A673 (cell line): ENCODE data around the gene RAB18. TPM values are rescaled to one million over a fixed set of nuclear protein-coding genes. Genes with fewer than 3 reads are reported as not detected.

Experiments
- BruUV-seq: library from RNA; stranded (reverse); fragments of 400-500 nt; replicated peaks from 2 replicates; lab custom pipeline; 2021; lab: Mats Ljungman, UMichigan
- CTCF ChIA-PET: fragments of 300-600 bp; sonication (Branson Sonifier 250); formaldehyde crosslinking; loops from one replicate; lab custom pipeline; 2022; ENCODE audit warnings: antibody characterized with exemption; lab: Charles Lee
- POLR2A ChIA-PET: fragments of 300-600 bp; sonication (Branson Sonifier 250); formaldehyde crosslinking; loops from one replicate; lab custom pipeline; 2022; ENCODE audit warnings: antibody characterized with exemption; ENCODE audit not compliant: low non-redundant PET; lab: Charles Lee
- DNase-seq: peaks from one replicate; pipeline ENCODE4 v3.0.0-alpha.2; 2015; ENCODE audit warnings: low spot score
- H3K27ac ChIP-seq: fragments of 200-600 bp; sonication (generic); 2 replicates; pipeline ENCODE4 v1.5.1; 2016; ENCODE audit warnings: mixed run types, low read depth, mild to moderate bottlenecking, mixed read lengths, antibody characterized with exemption, low read length; ENCODE audit not compliant: poor library complexity, severe bottlenecking
- H3K27me3 ChIP-seq: fragments of 200-600 bp; sonication (generic); replicated peaks from 2 replicates; pipeline ENCODE4 v1.6.1; 2017; ENCODE audit warnings: mixed run types, low read depth, mild to moderate bottlenecking, mixed read lengths, antibody characterized with exemption, low read length; ENCODE audit not compliant: insufficient read depth, poor library complexity
- H3K36me3 ChIP-seq: fragments of 200-600 bp; sonication (generic); 2 replicates; pipeline ENCODE4 v1.6.1; 2016; ENCODE audit warnings: mixed run types, mild to moderate bottlenecking, mixed read lengths, antibody characterized with exemption, low read length; ENCODE audit not compliant: insufficient read depth, poor library complexity, severe bottlenecking
- H3K4me1 ChIP-seq: fragments of 200-600 bp; sonication (generic); 2 replicates; pipeline ENCODE4 v1.6.1; 2017; ENCODE audit warnings: mixed run types, mild to moderate bottlenecking, mixed read lengths, antibody characterized with exemption, low read length; ENCODE audit not compliant: insufficient read depth, poor library complexity, severe bottlenecking
- H3K4me3 ChIP-seq: fragments of 200-600 bp; sonication (generic); 2 replicates; pipeline ENCODE4 v1.5.1; 2016; ENCODE audit warnings: low read depth, mixed run types, mild to moderate bottlenecking, mixed read lengths, low read length; ENCODE audit not compliant: poor library complexity, severe bottlenecking
- H3K9me3 ChIP-seq: fragments of 200-600 bp; sonication (generic); 2 replicates; pipeline ENCODE4 v1.6.1; 2016; ENCODE audit warnings: mixed run types, low read depth, mild to moderate bottlenecking, mixed read lengths, antibody characterized with exemption, low read length; ENCODE audit not compliant: poor library complexity, severe bottlenecking
- EZH2 ChIP-seq: fragments of 200-600 bp; sonication (generic); IDR thresholded peaks from 2 replicates; pipeline ENCODE4 v1.6.1; 2017; ENCODE audit warnings: borderline replicate concordance, low read depth, mild to moderate bottlenecking, mixed read lengths, antibody characterized with exemption, low read length; ENCODE audit not compliant: poor library complexity, severe bottlenecking
- intact Hi-C: fragments of 100-400 bp; cut with micrococcal nuclease; formaldehyde crosslinking; loops from one replicate; pipeline ENCODE4 v1.10.0; 2022; ENCODE audit not compliant: unreplicated experiment
- total RNA-seq: library from RNA; stranded (reverse); gene quantifications from 2 replicates; pipeline ENCODE4 v1.2.3, GENCODE V29; 2021
- TF ChIP-seq, protein P1 (sequence below): fragments of 300-800, 200-600 bp; sonication (generic); conservative IDR thresholded peaks from 2 replicates; pipeline ENCODE4 v1.5.1; 2017; ENCODE audit warnings: low read depth, mild to moderate bottlenecking, antibody characterized with exemption, low read length, moderate library complexity, mixed read lengths

RAB18 gene
- total RNA-seq, 1 experiment from 2014 or later, result 110 TPM

DNA sequence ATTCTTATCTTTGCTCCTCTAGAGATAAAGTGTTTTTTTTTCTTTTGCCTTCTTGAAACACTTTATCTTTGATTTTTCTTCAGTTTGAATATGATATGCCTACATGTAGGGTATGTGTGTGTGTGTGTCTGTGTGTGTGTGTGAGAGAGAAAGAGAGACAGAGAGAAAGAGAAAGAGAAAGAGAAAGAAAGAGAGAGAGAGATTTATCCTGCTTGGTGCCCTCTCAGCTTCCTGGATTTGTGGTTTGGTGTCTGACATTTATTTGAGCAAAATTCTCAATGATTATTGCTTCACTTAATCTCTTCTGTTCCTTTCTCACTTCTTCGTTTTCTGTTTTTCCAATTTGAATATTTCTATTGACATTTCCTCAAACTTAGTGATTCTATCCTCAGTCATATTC is 60.3 kb downstream of the RAB18 start:
- Histone ChIP-seq H3K9me3 (no peaks in the 10 kb centered on the region), H3K36me3 (no peaks in the 10 kb centered on the region), H3K4me1 (no peaks in the 10 kb centered on the region), H3K27ac (no peak overlapping the region), H3K4me3 (no peak overlapping the region), H3K27me3 (no peaks in the 10 kb centered on the region)
- ChIA-PET POLR2A (no interaction called here), CTCF (no interaction called here)
- DNase-seq, result no peak
- intact Hi-C loops, result no loop called here
- no peak for TF ChIP-seq EZH2
- TF ChIP-seq, protein P1, sequence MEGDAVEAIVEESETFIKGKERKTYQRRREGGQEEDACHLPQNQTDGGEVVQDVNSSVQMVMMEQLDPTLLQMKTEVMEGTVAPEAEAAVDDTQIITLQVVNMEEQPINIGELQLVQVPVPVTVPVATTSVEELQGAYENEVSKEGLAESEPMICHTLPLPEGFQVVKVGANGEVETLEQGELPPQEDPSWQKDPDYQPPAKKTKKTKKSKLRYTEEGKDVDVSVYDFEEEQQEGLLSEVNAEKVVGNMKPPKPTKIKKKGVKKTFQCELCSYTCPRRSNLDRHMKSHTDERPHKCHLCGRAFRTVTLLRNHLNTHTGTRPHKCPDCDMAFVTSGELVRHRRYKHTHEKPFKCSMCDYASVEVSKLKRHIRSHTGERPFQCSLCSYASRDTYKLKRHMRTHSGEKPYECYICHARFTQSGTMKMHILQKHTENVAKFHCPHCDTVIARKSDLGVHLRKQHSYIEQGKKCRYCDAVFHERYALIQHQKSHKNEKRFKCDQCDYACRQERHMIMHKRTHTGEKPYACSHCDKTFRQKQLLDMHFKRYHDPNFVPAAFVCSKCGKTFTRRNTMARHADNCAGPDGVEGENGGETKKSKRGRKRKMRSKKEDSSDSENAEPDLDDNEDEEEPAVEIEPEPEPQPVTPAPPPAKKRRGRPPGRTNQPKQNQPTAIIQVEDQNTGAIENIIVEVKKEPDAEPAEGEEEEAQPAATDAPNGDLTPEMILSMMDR, result no peak
- no TSS peak for BruUV-seq

DNA sequence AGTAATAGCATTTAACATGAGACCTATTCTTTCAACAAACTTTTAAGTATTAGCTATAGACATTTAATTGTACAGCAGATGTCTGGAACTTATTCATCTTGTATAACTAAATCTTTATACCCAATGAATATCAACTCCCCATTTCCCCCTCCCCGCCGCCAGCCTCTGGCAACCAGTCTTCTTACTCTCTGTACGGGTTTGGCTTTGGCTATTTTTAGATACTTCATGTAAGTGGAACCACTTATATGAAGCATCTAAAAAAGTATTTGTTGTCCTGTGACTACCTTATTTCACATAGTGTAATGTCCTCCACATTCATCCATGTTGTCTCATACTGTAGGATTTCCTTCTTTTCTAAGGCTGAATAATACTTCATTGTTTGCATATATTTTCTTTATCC is 60.8 kb downstream of the RAB18 start:
- Histone ChIP-seq H3K4me3 (no peak overlapping the region), H3K36me3 (no peaks in the 10 kb centered on the region), H3K27ac (no peak overlapping the region), H3K27me3 (no peaks in the 10 kb centered on the region), H3K4me1 (no peaks in the 10 kb centered on the region), H3K9me3 (no peaks in the 10 kb centered on the region)
- ChIA-PET CTCF (no interaction called here), POLR2A (no interaction called here)
- no TSS peak for BruUV-seq
- no peak for TF ChIP-seq EZH2
- TF ChIP-seq, protein P1, result no peak
- intact Hi-C loops, result no loop called here
- no peak for DNase-seq

DNA sequence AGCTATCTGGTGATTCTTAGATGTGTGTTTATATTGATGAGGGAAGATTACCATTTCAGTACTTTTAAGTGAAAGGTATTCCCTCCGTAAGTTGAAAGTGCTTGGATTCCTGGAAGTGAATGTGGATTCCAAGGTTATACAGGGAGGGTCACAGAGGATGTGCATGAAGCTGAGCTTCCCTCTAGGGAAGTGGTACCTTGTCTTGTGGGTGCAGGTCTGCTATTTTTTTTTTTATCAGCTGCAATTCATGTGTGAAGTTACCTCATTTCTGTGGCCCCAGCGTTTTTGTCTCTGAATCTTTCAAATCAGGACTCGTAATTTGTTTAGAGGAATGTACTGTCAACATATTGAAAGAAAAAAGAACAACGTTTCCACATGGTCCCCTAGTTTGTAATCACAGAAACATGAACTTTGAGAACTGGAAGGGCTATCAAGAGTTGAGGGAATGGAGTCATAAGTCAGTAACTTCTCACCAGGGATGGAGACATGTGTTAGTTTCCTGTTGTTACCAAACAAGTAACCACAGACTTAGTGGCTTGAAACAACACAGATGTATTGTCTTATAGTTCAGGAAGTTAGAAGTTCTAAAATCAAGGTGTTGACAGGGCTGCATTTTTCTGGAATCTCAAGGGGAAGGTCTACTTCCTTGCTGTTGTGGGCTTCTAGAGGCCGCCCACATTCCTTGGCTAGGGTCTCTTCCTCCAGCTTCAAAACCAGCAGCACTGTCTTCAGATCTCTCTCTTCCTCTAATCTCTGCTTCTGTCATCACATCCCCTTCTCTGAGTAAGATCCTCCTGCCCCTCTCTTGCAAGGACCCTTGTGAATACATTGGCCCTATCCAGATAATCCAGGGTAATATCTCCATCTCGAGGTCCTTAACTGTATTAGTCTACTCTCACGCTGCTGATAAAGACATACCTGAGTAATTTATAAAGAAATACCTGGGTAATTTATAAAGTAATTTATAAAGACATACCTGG is 64.4 kb downstream of the RAB18 start:
- BruUV-seq, result no TSS peak
- H3K27me3 ChIP-seq, result no peaks in the 10 kb centered on the region
- no peaks in the 10 kb centered on the region for H3K4me1 ChIP-seq
- H3K36me3 ChIP-seq, result no peaks in the 10 kb centered on the region
- H3K4me3 ChIP-seq, result no peak overlapping the region
- no peak for TF ChIP-seq EZH2
- TF ChIP-seq, protein P1, result no peak
- no peak for DNase-seq
- POLR2A ChIA-PET, result no interaction called here
- intact Hi-C loops, result no loop called here
- CTCF ChIA-PET, result no interaction called here
- no peak overlapping the region for H3K27ac ChIP-seq
- no peaks in the 10 kb centered on the region for H3K9me3 ChIP-seq
